HepG2 (cell line): Measurements from ENCODE around the gene GDA. TPM values are rescaled to one million over a fixed set of nuclear protein-coding genes. Genes with fewer than 3 reads are reported as not detected.
A peak's percentile ranks its signal among the peaks of the same experiment; 100 is the strongest.

Experiments used
- ATAC-seq: fragments of 200-7000 bp; cut with Tn5 transposase; 3 replicates; pipeline ENCODE4 v1.9.1; 2020; ENCODE audit warnings: mild to moderate bottlenecking, moderate library complexity
- BruUV-seq: library from RNA; stranded (reverse); fragments of 400-500 nt; replicated peaks from 2 replicates; lab custom pipeline; 2021; lab: Mats Ljungman, UMichigan
- CTCF ChIA-PET: fragments of 300-600 bp; formaldehyde crosslinking; extraction: SDS; loops from one replicate; lab custom pipeline; 2021; ENCODE audit warnings: low total read pairs, inconsistent platforms, low intra/inter-chr PET ratio; lab: Yijun Ruan, JAX
- POLR2A ChIA-PET: fragments of 350-600 bp; sonication (Branson Sonifier 250); formaldehyde crosslinking; loops from one replicate; lab custom pipeline; 2020; ENCODE audit warnings: antibody characterized with exemption, inconsistent platforms; lab: Yijun Ruan, JAX
- DNase-seq: peaks from one replicate; pipeline ENCODE4 v3.0.0-alpha.2; 2015; ENCODE audit warnings: low spot score
- FAIRE-seq: peaks from 3 replicates; lab custom pipeline; 2011; peaks lifted over from hg19 to GRCh38; lab: Jason Lieb, UNC
- H2AFZ ChIP-seq: one replicate; pipeline ENCODE4 v1.6.1; 2011; ENCODE audit warnings: low read length, inconsistent platforms
- H3K27ac ChIP-seq: fragments of 300-600 bp; 3 replicates; pipeline ENCODE4 v1.8.0; 2011; ENCODE audit warnings: mixed run types, mild to moderate bottlenecking, mixed read lengths, low read length, inconsistent platforms; ENCODE audit not compliant: insufficient read depth; ENCODE audit errors: extremely low read length
- H3K27me3 ChIP-seq, 2 experiments: fragments of 200-600 bp in 1 of 2; 2 replicates in 1 of 2; 3 replicates in 1 of 2; pipeline versions ENCODE4 v1.6.0 to v1.8.0; 2011; ENCODE audit warnings: low read length in 2 of 2, mild to moderate bottlenecking in 2 of 2, moderate library complexity in 2 of 2, inconsistent platforms in 1 of 2; ENCODE audit not compliant: insufficient read depth in 2 of 2, control insufficient read depth in 1 of 2
- H3K36me3 ChIP-seq, 2 experiments: fragments of 200-600 bp in 1 of 2; replicated peaks in 1 of 2; 2 replicates in 1 of 2; 3 replicates in 1 of 2; pipeline versions ENCODE4 v1.5.1 to v1.8.0; 2011; ENCODE audit warnings: low read length in 2 of 2, inconsistent platforms in 1 of 2; ENCODE audit not compliant: insufficient read depth in 2 of 2, control insufficient read depth in 1 of 2
- H3K4me1 ChIP-seq: 2 replicates; pipeline ENCODE4 v1.5.1; 2012; ENCODE audit warnings: low read length, inconsistent platforms; ENCODE audit not compliant: insufficient read depth
- H3K4me2 ChIP-seq: 2 replicates; pipeline ENCODE4 v1.6.0; 2011; ENCODE audit warnings: low read depth, low read length, inconsistent platforms
- H3K4me3 ChIP-seq, 3 experiments: fragments of 200-600 bp in 1 of 3; sonication (generic), shearing (Covaris generic) in 1 of 3; replicated peaks in 1 of 3; 2 replicates each; pipeline ENCODE4 v1.5.1; 2011 to 2016; ENCODE audit warnings: low read length in 3 of 3, inconsistent platforms in 2 of 3, low read depth in 2 of 3, mild to moderate bottlenecking in 2 of 3, control low read depth in 1 of 3, mixed read lengths in 1 of 3; ENCODE audit not compliant: insufficient read depth in 1 of 3
- H3K79me2 ChIP-seq: one replicate; pipeline ENCODE4 v1.6.1; 2011; ENCODE audit warnings: low read length, inconsistent platforms; ENCODE audit not compliant: insufficient read depth
- H3K9ac ChIP-seq: 2 replicates; pipeline ENCODE4 v1.6.0; 2011; ENCODE audit warnings: mild to moderate bottlenecking, low read depth, low read length, inconsistent platforms; ENCODE audit not compliant: insufficient read depth
- H3K9me3 ChIP-seq: 2 replicates; pipeline ENCODE4 v1.5.1; 2012; ENCODE audit warnings: mild to moderate bottlenecking, low read length
- H4K20me1 ChIP-seq: 2 replicates; pipeline ENCODE4 v1.6.0; 2011; ENCODE audit warnings: inconsistent platforms, mild to moderate bottlenecking, low read length, moderate library complexity; ENCODE audit not compliant: insufficient read depth
- CTCF ChIP-seq: sonication (generic); formaldehyde crosslinking; IDR thresholded peaks from 2 replicates; pipeline ENCODE4 v1.5.0; 2020; ENCODE audit warnings: mild to moderate bottlenecking, missing genetic modification reagents, moderate library complexity
- EED ChIP-seq: sonication (generic); formaldehyde crosslinking; IDR thresholded peaks from 2 replicates; pipeline ENCODE4 v1.5.0; 2020; ENCODE audit warnings: mild to moderate bottlenecking, missing genetic modification reagents
- ETV5 ChIP-seq: IDR thresholded peaks from 2 replicates; pipeline ENCODE4 v1.6.1; 2018; ENCODE audit warnings: missing biosample characterization, missing genetic modification reagents, inconsistent platforms, borderline replicate concordance
- IRF9 ChIP-seq: sonication (generic); formaldehyde crosslinking; IDR thresholded peaks from 2 replicates; pipeline ENCODE4 v1.8.0; 2022; ENCODE audit warnings: missing genetic modification reagents, mild to moderate bottlenecking, borderline replicate concordance
- ISL2 ChIP-seq: sonication (generic); formaldehyde crosslinking; IDR thresholded peaks from 2 replicates; pipeline ENCODE4 v1.5.0; 2020; ENCODE audit warnings: missing genetic modification reagents
- MAFK ChIP-seq, 2 experiments: IDR thresholded peaks in 1 of 2; conservative IDR thresholded peaks in 1 of 2; 2 replicates each; pipeline ENCODE4 v1.6.1; 2011; ENCODE audit warnings: improper control_type of control experiment in 2 of 2, low read length in 2 of 2
- RXRA ChIP-seq: sonication (generic); formaldehyde crosslinking; IDR thresholded peaks from 2 replicates; pipeline ENCODE4 v1.5.1; 2020; ENCODE audit warnings: missing genetic modification reagents
- RXRB ChIP-seq: IDR thresholded peaks from 2 replicates; pipeline ENCODE4 v1.6.1; 2016; ENCODE audit warnings: borderline replicate concordance, missing genetic modification reagents, missing compliant biosample characterization
- SMC3 ChIP-seq: IDR thresholded peaks from 2 replicates; pipeline ENCODE4 v1.6.1; 2011; ENCODE audit warnings: low read length, improper control_type of control experiment
- SP140L ChIP-seq: sonication (generic); formaldehyde crosslinking; IDR thresholded peaks from 2 replicates; pipeline ENCODE4 v1.4.0; 2020; ENCODE audit warnings: missing genetic modification reagents, borderline replicate concordance
- STAG1 ChIP-seq: sonication (generic); formaldehyde crosslinking; IDR thresholded peaks from 2 replicates; pipeline ENCODE4 v1.4.0; 2020; ENCODE audit warnings: missing genetic modification reagents
- ZBTB21 ChIP-seq: sonication (generic); formaldehyde crosslinking; IDR thresholded peaks from 2 replicates; pipeline ENCODE4 v1.4.0; 2020; ENCODE audit warnings: missing genetic modification reagents
- ZBTB42 ChIP-seq: sonication (generic); formaldehyde crosslinking; IDR thresholded peaks from 2 replicates; pipeline ENCODE4 v1.5.0; 2020; ENCODE audit warnings: mild to moderate bottlenecking, missing genetic modification reagents
- ZNF343 ChIP-seq: sonication (generic); formaldehyde crosslinking; IDR thresholded peaks from 2 replicates; pipeline ENCODE4 v1.4.0; 2020; ENCODE audit warnings: mild to moderate bottlenecking, missing genetic modification reagents
- ZNF432 ChIP-seq: sonication (generic); formaldehyde crosslinking; IDR thresholded peaks from 2 replicates; pipeline ENCODE4 v1.5.0; 2020; ENCODE audit warnings: missing genetic modification reagents, mild to moderate bottlenecking, borderline replicate concordance
- ZNF615 ChIP-seq: sonication (generic); formaldehyde crosslinking; IDR thresholded peaks from 2 replicates; pipeline ENCODE4 v1.5.0; 2020; ENCODE audit warnings: mild to moderate bottlenecking, missing genetic modification reagents, borderline replicate concordance
- ZNF670 ChIP-seq: sonication (generic); formaldehyde crosslinking; IDR thresholded peaks from 2 replicates; pipeline ENCODE4 v1.8.0; 2022; ENCODE audit warnings: mild to moderate bottlenecking, missing genetic modification reagents, borderline replicate concordance
- ZNF746 ChIP-seq: sonication (generic); formaldehyde crosslinking; IDR thresholded peaks from 2 replicates; pipeline ENCODE4 v1.8.0; 2022; ENCODE audit warnings: mild to moderate bottlenecking, missing genetic modification reagents
- ZNF761 ChIP-seq: sonication (generic); formaldehyde crosslinking; conservative IDR thresholded peaks from 2 replicates; pipeline ENCODE4 v1.4.0; 2020; ENCODE audit warnings: mild to moderate bottlenecking, missing genetic modification reagents
- ZUFSP ChIP-seq: sonication (generic); formaldehyde crosslinking; IDR thresholded peaks from 2 replicates; pipeline ENCODE4 v1.9.0; 2021; ENCODE audit warnings: missing genetic modification reagents, mild to moderate bottlenecking, borderline replicate concordance
- WGBS: methylation state at CpG from one replicate; pipeline ENCODE4 v1.1.6; 2017; ENCODE audit warnings: low lambda C conversion rate; 5-methylcytosine and 5-hydroxymethylcytosine counted together
- in situ Hi-C: cut with HindIII; loops from 2 replicates; pipeline ENCODE4 v1.10.0; 2017; ENCODE audit warnings: low pct_unique_long_range_greater_than_20kb; ENCODE audit not compliant: extremely low pct_ligation_motif_present
- intact Hi-C: fragments of 100-400 bp; cut with micrococcal nuclease; formaldehyde crosslinking; loops from one replicate; pipeline ENCODE4 v1.10.0; 2022; ENCODE audit not compliant: unreplicated experiment
- polyA plus RNA-seq, 8 experiments: library from polyadenylated mRNA; depleted of rRNA in 3 of 8; stranded (reverse) in 7 of 8; unstranded in 1 of 8; fragments of >200 nt; fragmentation: Illumina TruSeq in 4 of 8; extraction: Trizol in 4 of 8; gene quantifications; 2 replicates each; pipeline versions ENCODE4 v1.2.1 to v1.2.3, GENCODE V29; 2011 to 2016; ENCODE audit warnings: low read depth in 4 of 8, missing spikeins in 1 of 8, mixed read lengths in 1 of 8; ENCODE audit not compliant: insufficient read depth in 1 of 8
- total RNA-seq, 5 experiments: library from RNA; depleted of rRNA; stranded (reverse); fragments of >200 nt; fragmentation: Illumina TruSeq; extraction: Trizol; gene quantifications; 2 replicates each; pipeline ENCODE4 v1.2.3, GENCODE V29; 2016; ENCODE audit warnings: low read depth in 1 of 5
- TF ChIP-seq, protein P1 (sequence below): sonication (generic); formaldehyde crosslinking; IDR thresholded peaks from 2 replicates; pipeline ENCODE4 v1.5.0; 2020; ENCODE audit warnings: missing genetic modification reagents

GDA gene
- total and polyA plus RNA-seq, 2 of the 13 experiments (the other 11 are each of a cell fraction or from before 2014, with no cell fraction given) = 0.15 to 0.99 TPM

DNA sequence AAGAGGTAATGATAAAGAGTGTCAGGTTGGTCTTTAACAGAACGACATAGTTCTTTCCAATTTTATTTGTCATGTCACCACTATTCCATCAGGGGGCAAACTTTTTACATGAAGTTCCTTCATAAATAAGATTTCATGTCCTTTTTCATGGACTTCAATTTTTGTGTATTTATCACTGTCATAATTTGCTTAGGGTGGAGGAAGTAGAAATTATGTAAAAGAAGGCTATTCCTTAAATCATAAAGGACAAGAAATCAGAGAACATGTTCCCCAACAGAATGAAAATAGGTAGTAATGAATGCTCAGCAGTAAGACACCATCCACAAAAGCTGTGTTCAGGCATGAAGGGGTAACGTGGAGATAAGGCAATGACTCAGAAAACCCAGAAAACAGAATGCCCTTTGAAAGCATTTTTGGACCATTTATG lies 143.0 kb downstream of the GDA start:
- Histone ChIP-seq H2AFZ (no peak overlapping the region), H3K36me3 (no peaks in the 10 kb centered on the region), H4K20me1 (no peaks in the 10 kb centered on the region), H3K27me3 (no peaks in the 10 kb centered on the region), H3K9ac (no peak overlapping the region), H3K79me2 (no peaks in the 10 kb centered on the region), H3K4me3 (no peak overlapping the region), H3K4me1 (peaks cover 12% of the 10 kb centered on the region), H3K9me3 (no peaks in the 10 kb centered on the region), H3K4me2 (no peak overlapping the region), H3K27ac (no peak overlapping the region)
- CTCF ChIA-PET = interaction anchor here (0.8 to 2.6 kb wide), 3 partner anchors 11 to 530 kb away, joined by 3 to 20 read pairs (median 4); no protein-coding TSS in a partner anchor
- ATAC-seq (no peak), DNase-seq (peak; percentile 30), FAIRE-seq (peak; percentile 44)
- POLR2A ChIA-PET = interaction anchor here (1.6 kb wide), 1 partner anchor 73 kb away, joined by 6 read pairs; the partner anchor contains the start of gene ZFAND5
- BruUV-seq = no TSS peak
- WGBS = 5% methylated on average over 2 of the region's 2 CpGs
- intact Hi-C loops (loop anchor here (1.0 to 5.0 kb wide), 4 partner anchors 73 to 530 kb away; partner anchors contain the start of gene ZFAND5), in situ Hi-C loops (no loop called here)
- TF ChIP-seq MAFK (conservative IDR thresholded peaks at IDR 0.05 in 1 of 2, IDR thresholded peaks at IDR 0.05 in 1 of 2; ENCODE audit: low read length in 2 of 2) = peak; percentile 14 to 44; a peak in 1 of 4 replicates
- no peak for TF ChIP-seq ZNF343
- TF ChIP-seq ISL2 (CRISPR knock-in tag) = no peak
- no peak for TF ChIP-seq ZBTB21 (CRISPR knock-in tag)
- TF ChIP-seq IRF9 (CRISPR knock-in tag) = no peak
- TF ChIP-seq CTCF (CRISPR knock-in tag) = peak; percentile 52
- TF ChIP-seq ZNF761 (CRISPR knock-in tag) = no peak
- TF ChIP-seq ZNF746 = no peak
- TF ChIP-seq ZNF615 (CRISPR knock-in tag) = no peak
- TF ChIP-seq, protein P1, sequence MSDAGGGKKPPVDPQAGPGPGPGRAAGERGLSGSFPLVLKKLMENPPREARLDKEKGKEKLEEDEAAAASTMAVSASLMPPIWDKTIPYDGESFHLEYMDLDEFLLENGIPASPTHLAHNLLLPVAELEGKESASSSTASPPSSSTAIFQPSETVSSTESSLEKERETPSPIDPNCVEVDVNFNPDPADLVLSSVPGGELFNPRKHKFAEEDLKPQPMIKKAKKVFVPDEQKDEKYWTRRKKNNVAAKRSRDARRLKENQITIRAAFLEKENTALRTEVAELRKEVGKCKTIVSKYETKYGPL = no peak
- peak; percentile 69 for TF ChIP-seq STAG1 (CRISPR knock-in tag)
- no peak for TF ChIP-seq RXRB (CRISPR knock-in tag)
- TF ChIP-seq RXRA (CRISPR knock-in tag) = no peak
- TF ChIP-seq ZNF670 = no peak
- TF ChIP-seq SP140L (CRISPR knock-in tag) = no peak
- TF ChIP-seq EED (CRISPR knock-in tag) = no peak
- TF ChIP-seq SMC3 = peak; percentile 40; the same call in 1 of the 2 replicates
- TF ChIP-seq ZNF432 (CRISPR knock-in tag) = no peak
- no peak for TF ChIP-seq ETV5 (CRISPR knock-in tag)
- no peak for TF ChIP-seq ZUFSP (CRISPR knock-in tag)
- TF ChIP-seq ZBTB42 = no peak
